SK-N-SH (cell line): ENCODE results near the gene TBCE. TPM values are rescaled to one million over a fixed set of nuclear protein-coding genes. Genes with fewer than 3 reads are reported as not detected.

Experiments
- CTCF ChIA-PET: fragments of 300-600, 350-600 bp; formaldehyde crosslinking; extraction: SDS; loops from one replicate; lab custom pipeline; 2021; lab: Yijun Ruan, JAX
- POLR2A ChIA-PET: fragments of 350-600 bp; sonication (Branson Sonifier 250); formaldehyde crosslinking; extraction: SDS; loops from one replicate; lab custom pipeline; 2020; ENCODE audit warnings: antibody characterized with exemption, inconsistent platforms; lab: Yijun Ruan, JAX
- DNase-seq: peaks from one replicate; pipeline ENCODE4 v3.0.0; 2012
- H2AFZ ChIP-seq: fragments of 200-600 bp; sonication (generic); 2 replicates; pipeline ENCODE4 v1.8.1; 2016; ENCODE audit warnings: antibody characterized with exemption, mild to moderate bottlenecking, low read depth
- H3F3A ChIP-seq: fragments of 200-600 bp; sonication (generic); replicated peaks from 2 replicates; pipeline ENCODE3; 2016; ENCODE audit warnings: antibody characterized with exemption, mild to moderate bottlenecking; ENCODE audit not compliant: insufficient read depth
- H3K27ac ChIP-seq, 2 experiments: fragments of 200-500 bp in 1 of 2; fragments of 200-600 bp in 1 of 2; sonication (Bioruptor generic) in 1 of 2; sonication (generic), shearing (Covaris generic) in 1 of 2; 2 replicates each; pipeline versions ENCODE4 v1.5.1 to v1.6.1; 2014 to 2016; ENCODE audit warnings: low read depth in 2 of 2, inconsistent platforms in 1 of 2, low read length in 1 of 2, mild to moderate bottlenecking in 1 of 2, mixed read lengths in 1 of 2
- H3K27me3 ChIP-seq: fragments of 200-600 bp; sonication (generic), shearing (Covaris generic); 2 replicates; pipeline ENCODE4 v1.6.1; 2016; ENCODE audit warnings: mixed run types; ENCODE audit not compliant: insufficient read depth
- H3K36me3 ChIP-seq, 2 experiments: fragments of 200-500 bp in 1 of 2; fragments of 200-600 bp in 1 of 2; sonication (Bioruptor generic) in 1 of 2; sonication (generic) in 1 of 2; replicated peaks in 1 of 2; 2 replicates each; pipeline versions ENCODE3 to v1.5.1; 2014 to 2016; ENCODE audit warnings: low read length in 1 of 2, mild to moderate bottlenecking in 1 of 2; ENCODE audit not compliant: insufficient read depth in 2 of 2, control insufficient read depth in 1 of 2
- H3K4me1 ChIP-seq, 2 experiments: fragments of 200-500 bp in 1 of 2; fragments of 200-600 bp in 1 of 2; sonication (Bioruptor generic) in 1 of 2; sonication (generic), shearing (Covaris generic) in 1 of 2; 2 replicates each; pipeline versions ENCODE4 v1.5.1 to v1.6.1; 2014 to 2016; ENCODE audit warnings: low read depth in 1 of 2, low read length in 1 of 2, mixed run types in 1 of 2; ENCODE audit not compliant: insufficient read depth in 2 of 2, control insufficient read depth in 1 of 2
- H3K4me2 ChIP-seq: fragments of 200-600 bp; sonication (generic), shearing (Covaris generic); 2 replicates; pipeline ENCODE4 v1.6.1; 2017; ENCODE audit warnings: mixed run types
- H3K4me3 ChIP-seq, 2 experiments: fragments of 200-500 bp in 1 of 2; fragments of 200-600 bp in 1 of 2; sonication (Bioruptor generic) in 1 of 2; sonication (generic), shearing (Covaris generic) in 1 of 2; 2 replicates each; pipeline versions ENCODE4 v1.5.1 to v1.8.1; 2014 to 2016; ENCODE audit warnings: low read depth in 2 of 2, inconsistent platforms in 1 of 2, low read length in 1 of 2, mild to moderate bottlenecking in 1 of 2, mixed read lengths in 1 of 2, moderate library complexity in 1 of 2
- H3K79me2 ChIP-seq: fragments of 200-600 bp; sonication (generic); 2 replicates; pipeline ENCODE4 v1.8.1; 2017; ENCODE audit warnings: mild to moderate bottlenecking; ENCODE audit not compliant: insufficient read depth
- H3K9ac ChIP-seq: fragments of 200-600 bp; sonication (generic); 2 replicates; pipeline ENCODE4 v1.6.1; 2017; ENCODE audit warnings: mixed run types
- H3K9me2 ChIP-seq: fragments of 200-600 bp; sonication (generic); 2 replicates; pipeline ENCODE4 v1.6.1; 2017; ENCODE audit warnings: mixed run types
- H3K9me3 ChIP-seq: fragments of 200-600 bp; sonication (generic); 2 replicates; pipeline ENCODE4 v1.6.1; 2017; ENCODE audit warnings: mixed run types, mild to moderate bottlenecking, moderate library complexity
- H4K20me1 ChIP-seq: fragments of 200-600 bp; sonication (generic); 2 replicates; pipeline ENCODE4 v1.6.1; 2017; ENCODE audit warnings: mild to moderate bottlenecking, mixed run types; ENCODE audit not compliant: insufficient read depth
- ELF1 ChIP-seq: IDR thresholded peaks from 2 replicates; pipeline ENCODE4 v1.4.0; 2012
- EP300 ChIP-seq, 2 experiments: IDR thresholded peaks; 2 replicates each; pipeline versions ENCODE4 v1.4.0 to v1.6.1; 2012; ENCODE audit warnings: borderline replicate concordance in 1 of 2, low read depth in 1 of 2, low read length in 1 of 2
- FOSL2 ChIP-seq: IDR thresholded peaks from 2 replicates; pipeline ENCODE4 v1.4.0; 2012; ENCODE audit warnings: low read depth, mild to moderate bottlenecking, moderate library complexity, borderline replicate concordance
- GABPA ChIP-seq: IDR thresholded peaks from 2 replicates; pipeline ENCODE4 v1.4.0; 2012; ENCODE audit warnings: low read depth, mild to moderate bottlenecking
- GATA2 ChIP-seq: sonication (generic); formaldehyde crosslinking; IDR thresholded peaks from 2 replicates; pipeline ENCODE4 v1.5.0; 2020; ENCODE audit warnings: mild to moderate bottlenecking, missing genetic modification reagents
- MXI1 ChIP-seq: IDR thresholded peaks from 2 replicates; pipeline ENCODE4 v1.6.1; 2012; ENCODE audit warnings: mild to moderate bottlenecking, low read depth, low read length, improper control_type of control experiment
- NFIC ChIP-seq: IDR thresholded peaks from 2 replicates; pipeline ENCODE4 v1.4.0; 2012; ENCODE audit warnings: borderline replicate concordance
- POLR2AphosphoS5 ChIP-seq: IDR thresholded peaks from 2 replicates; pipeline ENCODE4 v1.6.1; 2012; ENCODE audit warnings: low read depth, low read length
- RXRA ChIP-seq: IDR thresholded peaks from 2 replicates; pipeline ENCODE4 v1.4.0; 2012; ENCODE audit warnings: low read depth, mild to moderate bottlenecking, borderline replicate concordance
- SMC3 ChIP-seq: IDR thresholded peaks from 2 replicates; pipeline ENCODE4 v1.6.1; 2012; ENCODE audit warnings: low read depth, low read length, improper control_type of control experiment
- TCF12 ChIP-seq: IDR thresholded peaks from 2 replicates; pipeline ENCODE4 v1.4.0; 2012
- TEAD4 ChIP-seq: IDR thresholded peaks from 2 replicates; pipeline ENCODE4 v1.4.0; 2012; ENCODE audit warnings: mild to moderate bottlenecking, borderline replicate concordance; ENCODE audit not compliant: insufficient read depth
- USF2 ChIP-seq: fragments of 150-350 bp; IDR thresholded peaks from 2 replicates; pipeline ENCODE4 v1.6.1; 2017; ENCODE audit warnings: antibody characterized with exemption, low read length, low read depth, borderline replicate concordance
- WGBS: methylation state at CpG from one replicate; pipeline ENCODE4 v1.1.6; 2017; ENCODE audit warnings: low lambda C conversion rate; 5-methylcytosine and 5-hydroxymethylcytosine counted together
- polyA plus RNA-seq, 3 experiments: library from polyadenylated mRNA; depleted of rRNA; stranded (reverse); fragments of >200 nt; gene quantifications; 2 replicates each; pipeline ENCODE4 v1.2.3, GENCODE V29; 2012
- TF ChIP-seq, protein P1 (sequence below): IDR thresholded peaks from 2 replicates; pipeline ENCODE4 v1.4.0; 2012; ENCODE audit warnings: low read depth, borderline replicate concordance
- TF ChIP-seq, protein P2 (sequence below): IDR thresholded peaks from 2 replicates; pipeline ENCODE4 v1.4.0; 2012; ENCODE audit warnings: low read depth
- TF ChIP-seq, protein P3 (sequence below): IDR thresholded peaks from 2 replicates; pipeline ENCODE4; 2012

The TBCE gene
- polyA plus RNA-seq, 1 of the 3 experiments (the other 2 are of a cell fraction): 18.3 TPM

- H3K79me2 ChIP-seq: peaks cover 35% of the 10 kb centered on the region; the same call in 1 of the 2 replicates
These were observed 56.0 kb downstream of the TBCE start for GRCh38 chr1:235423214-235423652.

GRCh38 chr1:235424092-235424491 is 56.9 kb downstream of the TBCE start:
- H4K20me1 ChIP-seq: no peaks in the 10 kb centered on the region
- H3K9me3 ChIP-seq: no peaks in the 10 kb centered on the region
- no peak overlapping the region for H3K9ac ChIP-seq
- H3K27me3 ChIP-seq: no peaks in the 10 kb centered on the region
- H3K9me2 ChIP-seq: no peaks in the 10 kb centered on the region
- no peak for TF ChIP-seq USF2
- TF ChIP-seq, protein P1, sequence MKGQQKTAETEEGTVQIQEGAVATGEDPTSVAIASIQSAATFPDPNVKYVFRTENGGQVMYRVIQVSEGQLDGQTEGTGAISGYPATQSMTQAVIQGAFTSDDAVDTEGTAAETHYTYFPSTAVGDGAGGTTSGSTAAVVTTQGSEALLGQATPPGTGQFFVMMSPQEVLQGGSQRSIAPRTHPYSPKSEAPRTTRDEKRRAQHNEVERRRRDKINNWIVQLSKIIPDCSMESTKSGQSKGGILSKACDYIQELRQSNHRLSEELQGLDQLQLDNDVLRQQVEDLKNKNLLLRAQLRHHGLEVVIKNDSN: no peak
- no peak for TF ChIP-seq TEAD4
- no peak for TF ChIP-seq TCF12
- TF ChIP-seq, protein P2, sequence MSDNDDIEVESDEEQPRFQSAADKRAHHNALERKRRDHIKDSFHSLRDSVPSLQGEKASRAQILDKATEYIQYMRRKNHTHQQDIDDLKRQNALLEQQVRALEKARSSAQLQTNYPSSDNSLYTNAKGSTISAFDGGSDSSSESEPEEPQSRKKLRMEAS: no peak
- no peak for TF ChIP-seq EP300 (IDR thresholded peaks at IDR 0.05; ENCODE audit: borderline replicate concordance in 1 of 2, low read depth in 1 of 2, low read length in 1 of 2)
- TF ChIP-seq RXRA: no peak
- TF ChIP-seq NFIC: no peak
- TF ChIP-seq FOSL2: no peak
- TF ChIP-seq POLR2AphosphoS5: no peak
- TF ChIP-seq ELF1: no peak
- no peak for TF ChIP-seq SMC3
- TF ChIP-seq GABPA: no peak
- TF ChIP-seq MXI1: no peak
- TF ChIP-seq, protein P3, sequence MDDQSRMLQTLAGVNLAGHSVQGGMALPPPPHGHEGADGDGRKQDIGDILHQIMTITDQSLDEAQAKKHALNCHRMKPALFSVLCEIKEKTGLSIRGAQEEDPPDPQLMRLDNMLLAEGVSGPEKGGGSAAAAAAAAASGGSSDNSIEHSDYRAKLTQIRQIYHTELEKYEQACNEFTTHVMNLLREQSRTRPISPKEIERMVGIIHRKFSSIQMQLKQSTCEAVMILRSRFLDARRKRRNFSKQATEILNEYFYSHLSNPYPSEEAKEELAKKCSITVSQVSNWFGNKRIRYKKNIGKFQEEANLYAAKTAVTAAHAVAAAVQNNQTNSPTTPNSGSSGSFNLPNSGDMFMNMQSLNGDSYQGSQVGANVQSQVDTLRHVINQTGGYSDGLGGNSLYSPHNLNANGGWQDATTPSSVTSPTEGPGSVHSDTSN: no peak
- ChIA-PET POLR2A (no interaction called here), CTCF (interaction anchor here (0.6 to 4.6 kb wide), 7 partner anchors 8 to 937 kb away, joined by 3 to 35 read pairs (median 3); no protein-coding TSS in a partner anchor)
- H3K4me3 ChIP-seq: no peak overlapping the region
- H3K4me2 ChIP-seq: no peak overlapping the region
- no peak for DNase-seq
- 92% methylated on average over 8 of the region's 8 CpGs for WGBS
- no peaks in the 10 kb centered on the region for H3K36me3 ChIP-seq
- no peaks in the 10 kb centered on the region for H3F3A ChIP-seq
- H2AFZ ChIP-seq: no peak overlapping the region
- H3K4me1 ChIP-seq: peaks cover 0 to 17% of the 10 kb centered on the region in 2 experiments; a peak in 1 of 4 replicates
- H3K79me2 ChIP-seq: peaks cover 27% of the 10 kb centered on the region; the same call in 1 of the 2 replicates
- H3K27ac ChIP-seq: no peak overlapping the region

More at GRCh38 chr1:235423214-235423652, 56.0 kb downstream of the TBCE start:
- POLR2A ChIA-PET: interaction anchor here (0.5 kb wide), 1 partner anchor 474 kb away, joined by 3 read pairs; no protein-coding TSS in a partner anchor
- Histone ChIP-seq H4K20me1 (no peaks in the 10 kb centered on the region), H2AFZ (no peak overlapping the region), H3K27me3 (no peaks in the 10 kb centered on the region), H3K9me2 (no peaks in the 10 kb centered on the region), H3K4me3 (no peak overlapping the region), H3K36me3 (peaks cover 1 to 3% of the 10 kb centered on the region in 2 experiments), H3K27ac (peak overlapping the region in 1 of 2 experiments; percentile 23; a peak in 2 of 4 replicates), H3F3A (no peaks in the 10 kb centered on the region), H3K9ac (no peak overlapping the region), H3K4me2 (no peak overlapping the region), H3K4me1 (peaks cover 0 to 17% of the 10 kb centered on the region in 2 experiments; a peak in 1 of 4 replicates), H3K9me3 (no peaks in the 10 kb centered on the region)
- CTCF ChIA-PET: interaction anchor here (0.9 to 1.5 kb wide), 7 partner anchors 8 to 936 kb away, joined by 3 to 7 read pairs (median 3); no protein-coding TSS in a partner anchor
- no peak for DNase-seq
- WGBS: 85% methylated on average over 12 of the region's 12 CpGs
- no peak for TF ChIP-seq EP300 (IDR thresholded peaks at IDR 0.05; ENCODE audit: borderline replicate concordance in 1 of 2, low read depth in 1 of 2, low read length in 1 of 2)
- no peak for TF ChIP-seq GATA2 (CRISPR knock-in tag)
- TF ChIP-seq SMC3: no peak
- no peak for TF ChIP-seq FOSL2
